ENCODE measurements around the gene CMTR1. TPM values are rescaled to one million over a fixed set of nuclear protein-coding genes. Genes with fewer than 3 reads are reported as not detected.

Gene CMTR1
- total and polyA plus RNA-seq, 10 donors, result 19.4 to 62.4 (median 45.3) TPM

DNA sequence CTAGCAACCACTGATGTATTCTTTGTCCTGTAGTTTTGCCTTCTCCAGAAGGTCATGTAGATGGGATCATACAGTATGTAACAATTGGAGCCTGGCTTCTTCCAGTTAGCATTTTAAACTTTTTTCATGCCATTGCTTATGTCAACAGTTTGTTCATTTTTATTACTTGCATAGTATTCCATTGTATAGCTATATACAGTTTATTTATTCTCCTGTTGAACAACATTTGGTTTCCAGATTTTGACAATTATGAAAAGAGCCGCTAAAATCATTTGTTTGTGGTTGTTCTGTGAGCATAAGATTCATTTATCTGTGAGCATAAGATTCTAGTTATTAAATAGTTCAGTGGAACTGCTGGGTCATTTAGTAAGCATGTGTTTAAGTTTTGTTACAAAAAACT lies 23.5 kb upstream of the CMTR1 start:
- Histone ChIP-seq H3K4me3 (no peak overlapping the region), H3K9me3 (no peaks in the 10 kb centered on the region), H3K36me3 (no peaks in the 10 kb centered on the region), H3K27me3 (replicated peaks in 1 of 7) (no peaks in the 10 kb centered on the region), H3K4me1 (no peaks in the 10 kb centered on the region), H3K27ac (no peak overlapping the region)
- no peak for TF ChIP-seq POLR2AphosphoS5 (IDR thresholded peaks at IDR 0.05)
- TF ChIP-seq, protein P1, sequence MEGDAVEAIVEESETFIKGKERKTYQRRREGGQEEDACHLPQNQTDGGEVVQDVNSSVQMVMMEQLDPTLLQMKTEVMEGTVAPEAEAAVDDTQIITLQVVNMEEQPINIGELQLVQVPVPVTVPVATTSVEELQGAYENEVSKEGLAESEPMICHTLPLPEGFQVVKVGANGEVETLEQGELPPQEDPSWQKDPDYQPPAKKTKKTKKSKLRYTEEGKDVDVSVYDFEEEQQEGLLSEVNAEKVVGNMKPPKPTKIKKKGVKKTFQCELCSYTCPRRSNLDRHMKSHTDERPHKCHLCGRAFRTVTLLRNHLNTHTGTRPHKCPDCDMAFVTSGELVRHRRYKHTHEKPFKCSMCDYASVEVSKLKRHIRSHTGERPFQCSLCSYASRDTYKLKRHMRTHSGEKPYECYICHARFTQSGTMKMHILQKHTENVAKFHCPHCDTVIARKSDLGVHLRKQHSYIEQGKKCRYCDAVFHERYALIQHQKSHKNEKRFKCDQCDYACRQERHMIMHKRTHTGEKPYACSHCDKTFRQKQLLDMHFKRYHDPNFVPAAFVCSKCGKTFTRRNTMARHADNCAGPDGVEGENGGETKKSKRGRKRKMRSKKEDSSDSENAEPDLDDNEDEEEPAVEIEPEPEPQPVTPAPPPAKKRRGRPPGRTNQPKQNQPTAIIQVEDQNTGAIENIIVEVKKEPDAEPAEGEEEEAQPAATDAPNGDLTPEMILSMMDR (IDR thresholded peaks at IDR 0.05 in 8 of 11, conservative IDR thresholded peaks at IDR 0.05 in 3 of 11), result no peak
- no peak for TF ChIP-seq POLR2A (IDR thresholded peaks at IDR 0.05)
- WGBS, 5 donors, result 88 to 98% (median 94%) methylated on average over 1 of the region's 1 CpG
- intact Hi-C loops (cut with DNase I; ENCODE audit: low total_unique reads), result no loop called here
- DNase-seq, result no peak

DNA sequence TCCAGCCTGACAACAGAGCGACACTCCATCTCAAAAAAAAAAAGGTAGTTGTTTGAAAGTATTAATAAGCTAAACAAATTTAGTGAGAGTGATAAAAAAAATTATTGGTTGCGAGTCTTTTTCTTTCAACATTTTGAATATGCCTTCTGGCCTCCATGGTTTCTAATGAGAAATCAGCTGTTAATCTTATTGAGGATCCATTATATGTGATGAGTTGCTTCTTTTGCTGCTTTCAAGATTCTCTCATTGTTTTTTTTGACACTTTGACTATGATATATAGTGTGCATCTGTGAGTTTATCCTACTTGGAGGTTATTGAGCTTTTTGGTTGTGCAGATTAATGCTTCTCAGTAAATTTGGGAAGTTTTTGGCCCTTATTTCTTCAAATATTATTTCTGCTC lies 15.6 kb upstream of the CMTR1 start:
- 68 to 100% (median 86%) methylated on average over 2 of the region's 2 CpGs for WGBS, 5 donors
- no peak for DNase-seq
- Histone ChIP-seq H3K4me1 (no peaks in the 10 kb centered on the region), H3K9me3 (peaks cover 0 to 7% (median 0%) of the 10 kb centered on the region in 8 donors), H3K4me3 (no peak overlapping the region), H3K27me3 (replicated peaks in 1 of 7) (no peaks in the 10 kb centered on the region), H3K36me3 (no peaks in the 10 kb centered on the region), H3K27ac (no peak overlapping the region)
- TF ChIP-seq POLR2AphosphoS5 (IDR thresholded peaks at IDR 0.05) (no peak), POLR2A (IDR thresholded peaks at IDR 0.05) (no peak)
- TF ChIP-seq, protein P1 (IDR thresholded peaks at IDR 0.05 in 8 of 11, conservative IDR thresholded peaks at IDR 0.05 in 3 of 11), result no peak
- intact Hi-C loops (cut with DNase I; ENCODE audit: low total_unique reads), result no loop called here

- TF ChIP-seq, protein P1 (IDR thresholded peaks at IDR 0.05 in 8 of 11, conservative IDR thresholded peaks at IDR 0.05 in 3 of 11), result no peak
- no peak for TF ChIP-seq POLR2A (IDR thresholded peaks at IDR 0.05)
- TF ChIP-seq POLR2AphosphoS5 (IDR thresholded peaks at IDR 0.05), result no peak
- Histone ChIP-seq H3K36me3 (no peaks in the 10 kb centered on the region), H3K27me3 (replicated peaks in 1 of 7) (no peaks in the 10 kb centered on the region), H3K27ac (no peak overlapping the region), H3K4me1 (no peaks in the 10 kb centered on the region), H3K9me3 (peaks cover 0 to 7% (median 0%) of the 10 kb centered on the region in 8 donors), H3K4me3 (no peak overlapping the region)
- WGBS, 5 donors, result 72 to 86% (median 81%) methylated on average over 5 of the region's 5 CpGs
- DNase-seq, result no peak
- intact Hi-C loops (cut with DNase I; ENCODE audit: low total_unique reads), result no loop called here
These were observed 14.3 kb upstream of the CMTR1 start for GRCh38 chr6:37418722-37419121.

DNA sequence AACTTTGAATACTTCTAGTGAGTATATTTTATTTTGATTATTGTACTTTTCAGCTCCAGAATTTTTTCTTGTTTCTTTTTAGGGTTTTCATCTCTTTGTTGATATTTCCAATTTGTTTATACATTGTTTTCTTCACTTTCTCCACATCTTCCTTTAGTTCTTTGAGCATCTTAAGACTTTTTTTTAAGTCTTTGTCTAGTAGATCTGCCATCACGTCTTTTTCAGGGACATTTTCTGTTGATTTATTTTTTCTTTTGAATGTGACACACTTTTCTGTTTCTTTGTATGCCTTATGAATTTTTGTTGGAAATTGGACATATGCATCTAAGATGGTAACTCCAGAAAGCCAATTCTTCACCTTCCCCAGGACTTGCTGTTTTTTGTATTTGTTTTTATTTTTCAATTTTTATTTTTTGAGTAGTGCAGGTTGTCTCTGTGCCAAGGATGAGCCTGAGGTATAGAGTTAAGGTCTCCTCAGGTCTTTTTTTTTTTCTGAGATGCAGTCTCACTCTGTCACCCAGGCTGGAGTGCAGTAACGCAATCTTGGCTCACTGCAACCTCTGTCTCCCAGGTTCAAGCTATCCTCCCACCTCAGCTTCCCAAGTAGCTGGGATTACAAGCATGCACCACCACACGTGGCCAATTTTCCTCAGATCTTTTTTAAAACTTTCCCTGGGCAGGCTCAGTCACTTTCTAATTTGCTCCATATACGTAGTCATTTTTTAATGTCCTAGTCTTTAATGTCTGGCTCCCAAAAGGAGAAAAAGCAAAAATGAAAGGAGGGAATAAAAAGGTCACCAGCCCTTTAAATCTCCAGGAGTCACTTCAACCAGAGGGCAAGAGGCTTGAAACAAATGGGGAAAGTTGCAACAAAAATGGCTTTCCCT lies 6.7 kb upstream of the CMTR1 start:
- peaks cover 0 to 12% (median 0%) of the 10 kb centered on the region in 7 donors for H3K27me3 ChIP-seq (replicated peaks in 1 of 7)
- DNase-seq, result no peak
- H3K4me1 ChIP-seq, result no peaks in the 10 kb centered on the region
- 82 to 87% (median 84%) methylated on average over 4 of the region's 4 CpGs for WGBS, 5 donors
- H3K36me3 ChIP-seq, result no peaks in the 10 kb centered on the region
- H3K4me3 ChIP-seq, result no peak overlapping the region
- no peak overlapping the region for H3K27ac ChIP-seq
- peaks cover 0 to 20% (median 0%) of the 10 kb centered on the region in 8 donors for H3K9me3 ChIP-seq
- no peak for TF ChIP-seq POLR2A (IDR thresholded peaks at IDR 0.05)
- no peak for TF ChIP-seq POLR2AphosphoS5 (IDR thresholded peaks at IDR 0.05)
- TF ChIP-seq, protein P1 (IDR thresholded peaks at IDR 0.05 in 8 of 11, conservative IDR thresholded peaks at IDR 0.05 in 3 of 11), result no peak
- intact Hi-C loops (cut with DNase I; ENCODE audit: low total_unique reads), result no loop called here

All from spleen (tissue), 11 donors.